CD8-positive, alpha-beta memory T cell (primary cell): ENCODE results near the gene DPPA5. TPM values are rescaled to one million over a fixed set of nuclear protein-coding genes. Genes with fewer than 3 reads are reported as not detected.
"Not testable (repeated sequence)": the region's sequence is repeated elsewhere in the genome, so short reads cannot be mapped to it uniquely, and the experiment has no call there.

ENCODE experiments used
- CTCF ChIA-PET: fragments of 350-600 bp; sonication (Branson Sonifier 250); formaldehyde crosslinking; loops from one replicate; lab custom pipeline; 2021; ENCODE audit warnings: antibody characterized with exemption; lab: Charles Lee
- POLR2A ChIA-PET: fragments of 350-600 bp; sonication (Branson Sonifier 250); formaldehyde crosslinking; loops from one replicate; lab custom pipeline; 2021; ENCODE audit warnings: antibody characterized with exemption; lab: Charles Lee
- DNase-seq, 5 donors: peaks; one replicate each; pipeline versions ENCODE4 v3.0.0 to v3.0.0-alpha.2; 2020 to 2022; ENCODE audit warnings: mixed read lengths in 1 of 5
- H3K27ac ChIP-seq: one replicate; pipeline ENCODE4 v1.7.0; 2013; ENCODE audit warnings: low read depth, mild to moderate bottlenecking, low read length, moderate library complexity
- H3K27me3 ChIP-seq: 2 replicates; pipeline ENCODE4 v1.7.0; 2013; ENCODE audit warnings: low read length, mild to moderate bottlenecking; ENCODE audit not compliant: insufficient read depth, poor library complexity, severe bottlenecking
- H3K36me3 ChIP-seq: 2 replicates; pipeline ENCODE4 v1.7.0; 2013; ENCODE audit warnings: mild to moderate bottlenecking, low read length, moderate library complexity; ENCODE audit not compliant: insufficient read depth
- H3K4me1 ChIP-seq: 2 replicates; pipeline ENCODE4 v1.7.0; 2013; ENCODE audit warnings: mild to moderate bottlenecking, low read length, moderate library complexity; ENCODE audit not compliant: insufficient read depth
- H3K4me3 ChIP-seq: 2 replicates; pipeline ENCODE4 v1.7.0; 2013; ENCODE audit warnings: mild to moderate bottlenecking, low read length
- H3K9me3 ChIP-seq: 2 replicates; pipeline ENCODE4 v1.7.0; 2013; ENCODE audit warnings: mild to moderate bottlenecking, low read length
- H3K27ac Mint-ChIP-seq, 8 donors: one replicate each; pipeline ENCODE4 v1.8.0; 2020 to 2021; ENCODE audit warnings: mixed read lengths in 8 of 8, mild to moderate bottlenecking in 6 of 8, inconsistent platforms in 3 of 8, moderate library complexity in 3 of 8
- H3K27me3 Mint-ChIP-seq, 2 donors: one replicate each; pipeline ENCODE4 v1.8.0; 2020 to 2021; ENCODE audit warnings: mixed read lengths in 2 of 2, mild to moderate bottlenecking in 1 of 2, moderate library complexity in 1 of 2
- H3K36me3 Mint-ChIP-seq, 3 donors: one replicate each; pipeline ENCODE4 v1.8.0; 2020 to 2021; ENCODE audit warnings: mixed read lengths in 3 of 3, inconsistent platforms in 1 of 3, mild to moderate bottlenecking in 1 of 3
- H3K4me1 Mint-ChIP-seq, 3 donors: one replicate each; pipeline ENCODE4 v1.8.0; 2020 to 2021; ENCODE audit warnings: mixed read lengths in 3 of 3, inconsistent platforms in 1 of 3, mild to moderate bottlenecking in 1 of 3
- H3K4me3 Mint-ChIP-seq, 7 donors: one replicate each; pipeline ENCODE4 v1.8.0; 2020 to 2021; ENCODE audit warnings: mixed read lengths in 7 of 7, mild to moderate bottlenecking in 6 of 7, moderate library complexity in 4 of 7, inconsistent platforms in 2 of 7
- H3K9me3 Mint-ChIP-seq, 5 donors: one replicate each; pipeline ENCODE4 v1.8.0; 2020 to 2022; ENCODE audit warnings: mixed read lengths in 5 of 5, mild to moderate bottlenecking in 3 of 5, moderate library complexity in 2 of 5, inconsistent platforms in 1 of 5
- polyA plus RNA-seq: library from polyadenylated mRNA; unstranded; fragments of 300-500 nt; fragmentation: Illumina TruSeq; gene quantifications from one replicate; pipeline ENCODE4 v1.2.3, GENCODE V29; 2021
- total RNA-seq, 2 experiments: library from RNA; stranded (reverse); gene quantifications; one replicate each; pipeline ENCODE4 v1.2.3, GENCODE V29; 2021

DPPA5 gene
- total and polyA plus RNA-seq, 3 experiments from 2014 or later = not detected

- ChIA-PET CTCF (no interaction called here), POLR2A (no interaction called here)
- Mint-ChIP-seq H3K4me1 (no peaks in the 10 kb centered on the region), H3K4me3 (no peak overlapping the region), H3K27ac (no peak overlapping the region), H3K27me3 (peaks cover 0 to 4% of the 10 kb centered on the region in 2 donors), H3K9me3 (no peaks in the 10 kb centered on the region), H3K36me3 (no peaks in the 10 kb centered on the region)
- no peak overlapping the region for H3K4me3 ChIP-seq
- no peaks in the 10 kb centered on the region for H3K27me3 ChIP-seq
- H3K36me3 ChIP-seq = no peaks in the 10 kb centered on the region
- H3K27ac ChIP-seq = no peak overlapping the region
- H3K9me3 ChIP-seq = no peaks in the 10 kb centered on the region
- no peaks in the 10 kb centered on the region for H3K4me1 ChIP-seq
- no peak for DNase-seq
Measured at GRCh38 chr6:73340048-73340447, 14.0 kb downstream of the DPPA5 start.

- Mint-ChIP-seq H3K4me3 (peak overlapping the region in 1 of 7 donors; percentile 30), H3K36me3 (no peaks in the 10 kb centered on the region), H3K9me3 (no peaks in the 10 kb centered on the region), H3K27ac (peak overlapping the region in 2 of 8 donors; percentile 13 to 82), H3K27me3 (peaks cover 0 to 4% of the 10 kb centered on the region in 2 donors), H3K4me1 (no peaks in the 10 kb centered on the region)
- DNase-seq = no peak
- Histone ChIP-seq H3K4me3 (no peak overlapping the region), H3K4me1 (no peaks in the 10 kb centered on the region), H3K27me3 (no peaks in the 10 kb centered on the region), H3K27ac (no peak overlapping the region), H3K9me3 (no peaks in the 10 kb centered on the region), H3K36me3 (no peaks in the 10 kb centered on the region)
- ChIA-PET POLR2A (no interaction called here), CTCF (interaction anchor here (1.2 kb wide), 1 partner anchor 12 kb away, joined by 8 read pairs; no protein-coding TSS in a partner anchor)
Measured at GRCh38 chr6:73339340-73339739, 14.7 kb downstream of the DPPA5 start.

GRCh38 chr6:73329201-73329600, 24.9 kb downstream of the DPPA5 start:
- DNase-seq = no peak
- Histone ChIP-seq H3K4me1 (no peaks in the 10 kb centered on the region), H3K36me3 (no peaks in the 10 kb centered on the region), H3K27me3 (no peaks in the 10 kb centered on the region), H3K4me3 (no peak overlapping the region), H3K27ac (no peak overlapping the region), H3K9me3 (no peaks in the 10 kb centered on the region)
- Mint-ChIP-seq H3K36me3 (no peaks in the 10 kb centered on the region), H3K4me1 (no peaks in the 10 kb centered on the region), H3K27me3 (peaks cover 5 to 34% of the 10 kb centered on the region in 2 donors), H3K27ac (peak overlapping the region in 1 of 8 donors; percentile 3), H3K9me3 (no peaks in the 10 kb centered on the region), H3K4me3 (no peak overlapping the region)
- CTCF ChIA-PET = interaction anchor here (1.6 kb wide), 1 partner anchor 918 kb away, joined by 6 read pairs; no protein-coding TSS in a partner anchor
- POLR2A ChIA-PET = no interaction called here

- no peak overlapping the region for H3K4me3 Mint-ChIP-seq
- Histone ChIP-seq H3K27ac (no peak overlapping the region), H3K27me3 (no peaks in the 10 kb centered on the region), H3K4me3 (no peak overlapping the region), H3K4me1 (no peaks in the 10 kb centered on the region), H3K9me3 (no peaks in the 10 kb centered on the region), H3K36me3 (no peaks in the 10 kb centered on the region)
- DNase-seq = no peak
- no peaks in the 10 kb centered on the region for H3K9me3 Mint-ChIP-seq
- no peak overlapping the region for H3K27ac Mint-ChIP-seq
- H3K27me3 Mint-ChIP-seq = peaks cover 5 to 34% of the 10 kb centered on the region in 2 donors
- POLR2A ChIA-PET = no interaction called here
- H3K4me1 Mint-ChIP-seq = no peaks in the 10 kb centered on the region
- H3K36me3 Mint-ChIP-seq = no peaks in the 10 kb centered on the region
- CTCF ChIA-PET = interaction anchor here (0.9 to 1.6 kb wide), 4 partner anchors 39 to 917 kb away, joined by 3 to 6 read pairs (median 4); no protein-coding TSS in a partner anchor
Measured at GRCh38 chr6:73328790-73329189, 25.3 kb downstream of the DPPA5 start.

- no peaks in the 10 kb centered on the region for H3K4me1 ChIP-seq
- no peak overlapping the region for H3K4me3 ChIP-seq
- CTCF ChIA-PET = interaction anchor here (1.0 to 1.7 kb wide), 4 partner anchors 9 to 914 kb away, joined by 5 to 12 read pairs (median 10); no protein-coding TSS in a partner anchor
- H3K36me3 ChIP-seq = no peaks in the 10 kb centered on the region
- H3K4me1 Mint-ChIP-seq = no peaks in the 10 kb centered on the region
- POLR2A ChIA-PET = no interaction called here
- no peaks in the 10 kb centered on the region for H3K9me3 Mint-ChIP-seq
- H3K4me3 Mint-ChIP-seq = no peak overlapping the region
- no peaks in the 10 kb centered on the region for H3K27me3 ChIP-seq
- H3K36me3 Mint-ChIP-seq = no peaks in the 10 kb centered on the region
- H3K27ac ChIP-seq = no peak overlapping the region
- no peak for DNase-seq
- H3K27ac Mint-ChIP-seq = no peak overlapping the region
- no peaks in the 10 kb centered on the region for H3K9me3 ChIP-seq
- peaks cover 5 to 28% of the 10 kb centered on the region in 2 donors for H3K27me3 Mint-ChIP-seq
Measured at GRCh38 chr6:73325656-73326055, 28.4 kb downstream of the DPPA5 start.

GRCh38 chr6:73323323-73323722, 30.8 kb downstream of the DPPA5 start:
- H3K27me3 Mint-ChIP-seq = peaks cover 5 to 13% of the 10 kb centered on the region in 2 donors
- CTCF ChIA-PET = no interaction called here
- Histone ChIP-seq H3K27ac (no peak overlapping the region), H3K4me3 (no peak overlapping the region), H3K9me3 (no peaks in the 10 kb centered on the region), H3K36me3 (no peaks in the 10 kb centered on the region), H3K27me3 (no peaks in the 10 kb centered on the region), H3K4me1 (no peaks in the 10 kb centered on the region)
- no peak overlapping the region for H3K27ac Mint-ChIP-seq
- peaks cover 0 to 1% (median 0%) of the 10 kb centered on the region in 3 donors for H3K36me3 Mint-ChIP-seq
- POLR2A ChIA-PET = interaction anchor here (0.6 kb wide), 2 partner anchors 44 to 127 kb away, joined by 3 to 7 read pairs; no protein-coding TSS in a partner anchor
- no peaks in the 10 kb centered on the region for H3K4me1 Mint-ChIP-seq
- DNase-seq = no peak
- H3K4me3 Mint-ChIP-seq = no peak overlapping the region
- H3K9me3 Mint-ChIP-seq = no peaks in the 10 kb centered on the region

- Mint-ChIP-seq H3K4me1 (peaks cover 5 to 15% (median 7%) of the 10 kb centered on the region in 3 donors), H3K36me3 (peaks cover 3 to 8% (median 6%) of the 10 kb centered on the region in 3 donors), H3K27ac (no peak overlapping the region), H3K4me3 (peak overlapping the region in 1 of 7 donors; percentile 6), H3K9me3 (peaks cover 4 to 14% (median 9%) of the 10 kb centered on the region in 5 donors), H3K27me3 (peaks cover 31 to 42% of the 10 kb centered on the region in 2 donors)
- DNase-seq = no peak
- Histone ChIP-seq H3K9me3 (no peaks in the 10 kb centered on the region), H3K27me3 (peaks cover 20% of the 10 kb centered on the region), H3K36me3 (no peaks in the 10 kb centered on the region), H3K4me1 (no peaks in the 10 kb centered on the region), H3K27ac (no peak overlapping the region), H3K4me3 (no peak overlapping the region)
- ChIA-PET POLR2A (no interaction called here), CTCF (interaction anchor here (1.6 to 2.2 kb wide), 2 partner anchors 9 to 12 kb away, joined by 3 to 12 read pairs; no protein-coding TSS in a partner anchor)
Measured at GRCh38 chr6:73314577-73315492, 39.2 kb downstream of the DPPA5 start.

GRCh38 chr6:73310503-73310845, 43.6 kb downstream of the DPPA5 start:
- peak overlapping the region; percentile 93 to 100 (median 98) for H3K4me3 Mint-ChIP-seq
- peak overlapping the region in 7 of 8 donors; percentile 67 to 96 (median 88) for H3K27ac Mint-ChIP-seq
- DNase-seq, H3K36me3 Mint-ChIP-seq, H3K9me3 Mint-ChIP-seq, H3K4me1 ChIP-seq, H3K27me3 ChIP-seq, H3K36me3 ChIP-seq, POLR2A ChIA-PET, H3K9me3 ChIP-seq: not testable (repeated sequence)
- Histone ChIP-seq H3K4me3 (peak overlapping the region; percentile 87), H3K27ac (peak overlapping the region; percentile 66)
- H3K27me3 Mint-ChIP-seq = peaks cover 16 to 19% of the 10 kb centered on the region in 2 donors
- CTCF ChIA-PET = interaction anchor here (1.3 kb wide), 1 partner anchor 17 kb away, joined by 3 read pairs; no protein-coding TSS in a partner anchor
- peaks cover 21 to 35% (median 25%) of the 10 kb centered on the region in 3 donors for H3K4me1 Mint-ChIP-seq
